UCSD-AML1 (cell line): ENCODE results near the gene CRX.
A peak's percentile ranks its signal among the peaks of the same experiment; 100 is the strongest.
"Not testable (repeated sequence)": the region's sequence is repeated elsewhere in the genome, so short reads cannot be mapped to it uniquely, and the experiment has no call there.

Experiments
- DNase-seq: peaks from one replicate; lab custom pipeline; 2025; ENCODE audit not compliant: unreplicated experiment; lab: John Stamatoyannopoulos, UW

The CRX gene

GRCh38 chr19:47821460-47822020, at the start of gene CRX:
CRX (plus strand) TSS chr19:47821937; CDS start chr19:47834444, 12,507 bp downstream.
- no peak for DNase-seq

GRCh38 chr19:47776568-47776967, 45.2 kb upstream of the CRX start:
- no peak for DNase-seq

- not testable (repeated sequence) for DNase-seq
Measured at GRCh38 chr19:47777245-47778048, 44.3 kb upstream of the CRX start.

DNA sequence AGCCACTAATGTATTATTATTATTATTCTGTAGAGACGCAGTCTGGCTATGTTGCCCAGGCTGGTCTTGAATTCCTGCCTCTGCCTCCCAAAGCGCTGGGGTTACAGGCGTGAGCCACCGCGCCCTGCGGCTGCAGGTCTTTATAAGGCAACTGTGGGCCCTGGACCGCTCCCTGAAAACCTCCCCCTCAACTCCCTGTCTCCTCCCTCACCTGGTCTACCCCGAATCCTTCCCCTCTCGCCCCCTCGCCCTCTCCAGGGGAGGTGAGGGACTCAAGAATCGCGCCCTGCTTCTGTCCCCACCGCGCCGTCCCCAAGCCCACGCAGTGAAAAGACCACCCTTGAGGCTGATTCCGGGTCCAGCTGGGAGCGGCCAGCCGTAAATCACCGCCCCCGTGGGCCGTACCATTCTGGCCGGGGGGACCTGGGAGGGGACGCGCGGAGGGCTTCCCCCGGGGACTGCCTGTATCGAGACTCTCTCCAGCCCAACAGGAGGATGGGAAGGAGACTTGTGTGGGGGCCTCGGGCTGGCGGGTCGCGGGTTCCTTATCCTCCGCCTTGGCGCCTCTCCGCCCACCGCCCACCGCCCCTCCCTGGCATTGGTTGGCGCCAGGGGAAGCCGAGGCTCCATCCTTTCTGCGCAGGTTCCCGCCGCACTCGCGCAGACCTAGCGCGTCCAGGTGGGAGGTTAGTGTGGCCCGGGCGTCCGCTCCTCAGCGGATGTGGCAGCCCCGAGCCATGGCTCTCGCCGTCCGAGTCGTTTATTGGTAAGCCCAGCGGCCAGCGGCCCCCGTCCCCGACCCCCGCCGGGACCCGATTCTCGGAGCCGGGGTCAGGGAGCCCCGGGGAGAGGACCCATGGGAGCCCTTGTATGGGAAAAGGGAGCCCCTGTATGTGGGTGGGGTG, 43.4 kb upstream of the CRX start, which contains the start of gene SELENOW:
TSS of gene SELENOW (plus strand) at position 655 of the 905 bp plus-strand sequence. CDS start at position 738, 83 bp downstream.
- DNase-seq, result peak; percentile 85

GRCh38 chr19:47778954-47779351, 42.8 kb upstream of the CRX start:
- peak; percentile 21 for DNase-seq

- no peak for DNase-seq
Measured at GRCh38 chr19:47779524-47780214, 42.1 kb upstream of the CRX start.

DNA sequence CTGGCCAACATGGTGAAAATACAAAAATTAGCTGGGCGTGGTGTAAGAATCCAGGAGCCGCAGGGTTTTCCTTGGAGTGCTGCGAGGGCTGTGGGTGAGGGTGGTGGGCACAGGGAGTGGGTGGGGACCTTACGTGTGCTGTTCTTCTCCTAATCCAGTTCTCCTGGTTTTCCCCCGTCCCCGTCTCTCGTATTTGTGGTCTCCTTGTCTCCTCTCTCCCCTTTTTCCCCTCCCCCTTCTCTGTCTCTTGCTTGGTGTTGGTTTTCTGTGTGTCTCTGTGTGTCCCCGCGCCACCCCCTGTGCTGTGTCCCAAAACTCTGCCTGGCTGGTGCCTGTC, 41.6 kb upstream of the CRX start:
- DNase-seq, result no peak

GRCh38 chr19:47781590-47782262, 40.0 kb upstream of the CRX start:
- no peak for DNase-seq

GRCh38 chr19:47786566-47786965, 35.2 kb upstream of the CRX start:
- DNase-seq, result no peak

DNA sequence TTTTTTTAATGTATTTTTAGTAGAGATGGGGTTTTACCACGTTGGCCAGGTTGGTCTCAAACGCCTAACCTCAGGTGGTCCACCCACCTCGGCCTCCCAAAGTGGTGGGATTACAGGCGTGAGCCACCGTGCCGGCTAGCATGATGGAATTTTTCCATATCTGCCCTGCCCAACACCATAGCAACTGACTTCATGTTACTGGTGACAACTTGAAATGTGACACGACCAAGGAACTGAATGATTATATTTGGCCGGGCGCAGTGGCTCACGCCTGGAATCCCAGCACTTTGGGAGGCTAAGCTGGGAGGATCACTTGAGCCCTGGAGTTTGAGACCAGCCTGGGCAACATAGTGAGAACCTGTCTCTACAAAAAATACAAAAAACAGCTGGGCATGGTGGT, 34.4 kb upstream of the CRX start:
- not testable (repeated sequence) for DNase-seq

- not testable (repeated sequence) for DNase-seq
Measured at GRCh38 chr19:47789811-47790210, 31.9 kb upstream of the CRX start.

DNA sequence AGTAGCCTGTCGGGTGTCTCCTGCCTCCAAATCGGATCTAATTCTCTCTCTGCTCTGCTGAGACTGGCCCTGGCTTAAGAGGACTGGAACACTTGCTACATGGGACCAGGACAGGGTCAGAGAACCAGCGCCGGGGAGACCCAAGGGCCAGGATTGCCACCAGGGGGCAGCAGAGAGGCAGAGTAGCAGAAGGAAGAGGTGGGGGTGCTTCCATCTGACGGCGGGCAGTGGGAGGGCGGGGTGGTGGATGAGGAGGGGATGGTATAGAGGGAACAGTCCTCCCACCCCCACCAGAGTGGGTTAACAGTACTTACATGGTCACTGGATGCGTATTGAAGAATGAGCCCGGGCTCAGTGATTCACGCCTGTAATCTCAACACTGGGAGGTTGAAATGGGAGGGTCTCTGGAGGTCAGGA, 31.3 kb upstream of the CRX start:
- DNase-seq, result peak; percentile 77

- DNase-seq, result no peak
Measured at GRCh38 chr19:47792616-47793015, 29.1 kb upstream of the CRX start.

GRCh38 chr19:47794526-47794925, 27.2 kb upstream of the CRX start:
- DNase-seq, result no peak

- no peak for DNase-seq
Measured at GRCh38 chr19:47796785-47797184, 25.0 kb upstream of the CRX start.

- DNase-seq, result no peak
Measured at GRCh38 chr19:47797996-47798903, 23.5 kb upstream of the CRX start.

DNA sequence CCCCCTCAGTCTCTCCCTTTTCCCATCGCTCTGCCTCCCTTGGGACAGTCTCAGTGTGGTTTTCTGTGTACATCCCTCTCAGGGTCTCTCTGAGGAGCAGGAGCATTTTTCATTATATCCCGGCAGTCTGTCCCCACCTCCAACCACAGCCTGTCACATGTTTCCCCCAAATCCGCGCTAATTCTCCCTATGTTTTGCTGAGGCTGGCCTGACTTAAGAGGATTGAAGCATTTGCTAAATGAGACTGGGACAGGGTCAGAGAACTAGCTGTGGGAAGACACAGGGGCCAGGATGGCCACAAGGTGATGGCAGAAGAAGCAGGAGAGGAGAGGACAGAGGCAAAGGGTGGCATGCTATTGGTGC, 22.9 kb upstream of the CRX start:
- no peak for DNase-seq

DNA sequence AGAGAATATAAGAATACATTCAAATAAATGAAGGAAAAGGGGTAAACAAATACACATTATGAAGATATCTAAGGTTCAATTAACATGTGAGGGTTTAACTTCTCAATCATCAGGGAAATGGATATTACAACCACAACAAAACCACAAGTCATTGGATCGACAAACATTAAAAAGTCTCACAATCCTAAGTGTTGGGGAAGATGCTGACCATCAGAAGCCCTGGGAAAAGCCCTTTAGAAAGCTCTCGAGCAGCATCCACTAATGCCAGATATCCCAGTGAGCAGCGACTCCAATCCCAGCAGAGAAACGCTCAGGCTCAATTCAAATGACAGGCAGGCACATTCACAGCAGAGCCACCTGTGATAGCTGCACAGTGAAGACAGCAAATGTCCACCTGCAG, 20.5 kb upstream of the CRX start:
- DNase-seq, result no peak

GRCh38 chr19:47802521-47803043, 19.2 kb upstream of the CRX start:
- no peak for DNase-seq
